GM18498 (cell line): ENCODE results near the gene FANCL.
"Not testable (repeated sequence)": the region's sequence is repeated elsewhere in the genome, so short reads cannot be mapped to it uniquely, and the experiment has no call there.

Source experiments
- ATAC-seq: cut with Tn5 transposase; IDR thresholded peaks from one replicate; pipeline ENCODE4 v1.9.1; 2021; ENCODE audit warnings: mild to moderate bottlenecking, moderate library complexity; ENCODE audit not compliant: unreplicated experiment

Gene FANCL

DNA sequence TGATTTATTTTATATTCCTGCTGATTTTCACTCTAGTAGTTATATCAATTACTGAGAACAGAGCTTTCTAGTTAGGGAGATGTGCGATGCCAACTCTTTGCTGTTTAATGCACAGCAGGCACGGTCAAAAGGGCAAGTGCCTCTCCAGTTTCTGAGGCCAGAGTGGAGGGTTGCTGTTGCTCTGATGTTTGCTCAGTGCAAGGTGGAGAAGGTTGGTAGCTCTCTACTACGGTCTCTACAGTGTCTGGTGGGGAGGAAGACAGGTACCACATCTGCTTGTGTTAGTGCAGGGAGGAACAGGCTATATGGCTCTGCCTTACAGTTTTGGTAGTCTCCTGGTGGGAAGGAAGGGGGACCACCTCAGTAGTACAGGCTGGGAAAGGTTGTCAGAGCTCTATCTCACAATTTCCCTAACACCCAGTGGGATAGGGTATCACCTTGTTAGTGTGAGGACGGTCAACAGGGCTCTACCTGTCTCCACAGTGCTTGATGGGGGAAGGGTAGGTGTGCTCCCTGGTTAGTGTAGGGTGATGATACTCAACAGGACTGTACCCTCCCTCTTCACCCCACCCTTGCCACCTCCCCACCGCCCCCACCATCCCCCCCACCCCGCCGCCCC, 85.9 kb downstream of the FANCL start:
- no peak for ATAC-seq

DNA sequence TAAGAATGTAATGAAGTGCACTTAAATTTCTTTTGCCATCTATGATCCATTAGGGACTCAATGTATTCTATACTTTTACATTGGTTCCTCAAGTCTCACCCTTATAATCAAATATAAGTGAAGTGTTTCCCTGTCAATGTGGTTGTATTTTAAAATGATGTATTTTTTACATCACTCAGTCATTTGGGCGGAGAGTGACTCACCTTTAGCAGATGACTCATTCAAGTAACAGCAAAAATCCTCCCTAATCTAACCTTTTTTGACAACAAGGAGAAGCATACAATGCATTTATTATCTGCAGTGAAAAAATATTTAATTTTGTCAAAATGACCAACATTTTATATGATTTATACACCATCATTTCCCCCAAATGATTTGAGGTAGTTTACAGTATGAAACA, 94.4 kb downstream of the FANCL start:
- ATAC-seq, result no peak

- not testable (repeated sequence) for ATAC-seq
These were observed 95.4 kb downstream of the FANCL start for GRCh38 chr2:58145769-58146168.

- ATAC-seq, result no peak
These were observed 100.5 kb downstream of the FANCL start for GRCh38 chr2:58140508-58141072.

- no peak for ATAC-seq
These were observed 102.6 kb downstream of the FANCL start for GRCh38 chr2:58138396-58139030.

- no peak for ATAC-seq
These were observed 103.3 kb downstream of the FANCL start for GRCh38 chr2:58137856-58138255.

GRCh38 chr2:58137221-58137620, 103.9 kb downstream of the FANCL start:
- ATAC-seq, result no peak

GRCh38 chr2:58135861-58136260, 105.3 kb downstream of the FANCL start:
- no peak for ATAC-seq

DNA sequence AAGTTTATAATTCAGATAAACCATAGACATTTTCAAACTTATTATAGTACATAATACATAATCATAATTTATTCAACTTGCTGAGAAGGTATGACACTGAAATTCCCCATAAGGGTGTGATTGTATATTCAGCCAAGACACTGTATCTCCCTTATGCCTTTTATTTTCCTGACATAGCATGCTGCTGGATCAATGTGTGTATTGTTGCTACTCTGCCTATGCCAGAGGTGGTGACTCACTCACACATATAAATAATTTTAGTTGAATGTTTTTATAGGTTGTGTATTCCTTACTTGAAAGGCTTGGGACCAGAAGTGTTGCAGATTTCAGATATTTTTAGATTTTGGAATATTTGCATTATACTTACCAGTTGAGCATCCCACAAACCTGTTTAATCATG, 107.7 kb downstream of the FANCL start:
- ATAC-seq, result no peak

GRCh38 chr2:58131191-58132011, 109.7 kb downstream of the FANCL start:
- ATAC-seq, result no peak

DNA sequence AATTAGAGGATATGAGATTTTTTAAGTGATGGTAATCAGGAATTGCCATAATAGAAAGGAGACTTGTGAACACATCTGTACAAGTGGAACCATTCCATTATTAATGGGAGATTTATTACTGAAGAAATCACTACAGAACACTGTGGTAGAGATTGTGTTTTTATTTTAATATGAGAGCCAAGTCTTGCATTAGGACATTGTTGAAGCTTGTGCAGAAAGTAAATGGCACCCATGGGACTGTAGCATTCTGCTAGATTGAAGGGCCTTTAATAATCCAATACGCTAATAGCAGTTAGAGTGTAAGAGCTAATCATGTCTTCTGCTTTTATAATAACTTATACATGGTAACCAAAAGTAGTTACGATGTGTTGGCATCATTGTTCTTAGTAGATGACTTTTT, 110.9 kb downstream of the FANCL start:
- ATAC-seq, result no peak

DNA sequence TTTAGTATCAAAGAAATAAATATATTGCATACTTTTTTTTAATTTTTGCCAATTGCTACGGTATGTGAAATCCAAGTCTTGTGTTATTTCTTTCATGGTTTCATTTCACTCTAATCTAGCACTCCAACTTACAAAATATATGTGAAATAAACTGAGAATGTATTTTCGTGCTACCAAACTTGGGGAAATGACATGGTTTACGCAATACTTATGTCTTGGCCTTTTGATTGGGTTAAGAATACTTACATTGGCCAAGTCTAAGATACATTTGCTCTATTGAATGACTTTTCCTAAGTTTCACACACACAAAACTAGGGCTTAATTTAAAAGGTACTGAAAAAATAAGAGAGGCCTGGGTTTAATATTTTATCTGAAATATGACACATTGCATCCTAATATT, 114.0 kb downstream of the FANCL start:
- no peak for ATAC-seq

DNA sequence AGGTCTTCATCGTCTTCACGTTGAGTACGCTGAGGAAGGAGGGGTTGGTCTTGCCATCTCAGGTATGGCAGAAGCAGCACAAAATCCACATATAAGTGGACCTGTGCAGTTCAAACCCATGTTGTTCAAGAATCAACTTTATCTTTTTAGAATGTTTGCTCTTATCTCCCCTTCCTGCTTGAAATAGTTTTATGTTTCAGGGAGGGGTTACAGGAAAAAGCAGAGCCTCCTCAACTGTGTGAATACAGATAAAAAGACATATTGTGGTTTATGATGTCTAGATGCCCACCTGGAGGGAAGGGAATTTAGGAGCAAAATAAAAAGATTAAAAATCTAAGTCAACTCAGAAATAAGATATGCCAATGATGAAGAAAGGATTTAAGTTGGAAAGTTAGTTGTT, 118.6 kb downstream of the FANCL start:
- no peak for ATAC-seq

- no peak for ATAC-seq
These were observed 119.1 kb downstream of the FANCL start for GRCh38 chr2:58122040-58122439.

DNA sequence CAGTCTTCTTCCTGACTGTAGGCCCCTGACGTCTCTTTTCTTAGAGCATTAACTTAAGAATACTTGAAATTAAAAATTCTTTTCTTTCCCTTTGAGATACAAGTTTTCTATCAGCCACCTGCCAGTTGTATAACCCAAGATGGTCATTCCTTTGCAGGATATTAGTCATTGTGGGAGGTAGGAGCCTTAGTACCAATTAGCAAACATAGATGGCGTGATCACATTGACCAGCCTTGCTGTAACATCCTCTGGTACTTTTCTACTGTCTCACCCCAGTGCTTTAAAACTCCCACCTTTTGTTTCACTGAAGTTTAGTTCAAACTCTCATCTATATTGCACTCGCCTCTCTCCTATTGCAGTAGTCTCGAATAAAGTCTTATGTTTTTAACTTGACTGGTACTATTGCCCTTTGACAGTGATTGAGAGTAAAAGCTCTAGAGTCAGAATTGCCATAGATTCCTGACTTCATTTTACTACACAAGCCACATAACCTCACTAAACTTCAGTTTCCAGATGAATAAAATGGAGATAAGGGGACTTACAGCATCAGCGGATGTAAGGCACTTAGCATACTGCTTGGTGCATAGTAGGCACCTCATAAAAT, 120.4 kb downstream of the FANCL start:
- ATAC-seq, result no peak

DNA sequence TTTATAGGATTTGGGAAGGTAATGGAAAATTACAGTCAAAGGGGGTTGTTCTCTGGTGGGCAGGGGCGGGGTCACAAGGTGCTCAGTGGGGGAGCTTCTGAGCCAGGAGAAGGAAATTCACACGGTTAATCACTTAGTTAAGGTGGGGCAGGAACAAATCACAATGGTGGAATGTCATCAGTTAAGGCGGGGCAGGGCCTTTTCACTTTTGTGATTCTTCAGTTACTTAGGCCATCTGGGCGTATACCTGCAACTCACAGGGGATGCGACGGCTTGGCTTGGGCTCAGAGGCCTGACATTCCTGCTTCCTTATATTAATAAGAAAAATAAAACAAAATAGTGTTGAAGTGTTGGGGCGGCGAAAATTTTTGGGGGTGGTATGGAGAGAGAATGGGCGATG, 127.6 kb downstream of the FANCL start:
- ATAC-seq, result not testable (repeated sequence)

- ATAC-seq, result no peak
These were observed 130.4 kb downstream of the FANCL start for GRCh38 chr2:58110765-58111164.

DNA sequence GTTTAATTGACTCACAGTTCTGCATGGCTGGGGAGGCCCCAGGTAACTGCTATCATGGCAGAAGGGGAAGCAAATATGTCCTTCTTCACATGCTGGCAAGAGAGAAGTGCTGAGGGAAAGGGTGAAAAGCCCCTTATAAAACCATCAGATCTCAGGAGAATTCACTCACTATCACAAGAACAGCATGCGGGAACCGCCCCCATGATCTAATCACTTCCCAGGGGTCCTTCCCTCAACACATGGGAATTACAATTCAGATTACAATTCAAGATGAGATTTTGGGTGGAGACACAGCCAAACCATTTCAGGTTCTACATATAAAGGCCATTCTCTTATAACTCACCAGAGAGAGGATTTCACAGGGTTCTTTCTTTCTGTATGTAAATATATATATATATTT, 131.6 kb downstream of the FANCL start:
- ATAC-seq, result no peak
